CD4-positive, alpha-beta memory T cell (primary cell): ENCODE results near the gene TLN1. TPM values are rescaled to one million over a fixed set of nuclear protein-coding genes. Genes with fewer than 3 reads are reported as not detected.

Experiments used
- CTCF ChIA-PET: fragments of 350-600 bp; sonication (Branson Sonifier 250); formaldehyde crosslinking; loops from one replicate; lab custom pipeline; 2021; ENCODE audit warnings: inconsistent platforms; ENCODE audit not compliant: partially characterized antibody; lab: Charles Lee
- POLR2A ChIA-PET: fragments of 350-600 bp; sonication (Branson Sonifier 250); formaldehyde crosslinking; loops from one replicate; lab custom pipeline; 2021; ENCODE audit not compliant: partially characterized antibody; lab: Charles Lee
- DNase-seq, 5 donors: peaks; one replicate each; pipeline versions ENCODE4 v3.0.0 to v3.0.0-alpha.2; 2020 to 2022; ENCODE audit warnings: mixed read lengths in 1 of 5
- H3K27ac ChIP-seq: one replicate; pipeline ENCODE4 v1.7.0; 2013; ENCODE audit warnings: low read depth, low read length
- H3K27me3 ChIP-seq: 2 replicates; pipeline ENCODE4 v1.7.0; 2013; ENCODE audit warnings: mild to moderate bottlenecking, low read length, moderate library complexity; ENCODE audit not compliant: insufficient read depth
- H3K36me3 ChIP-seq: 2 replicates; pipeline ENCODE4 v1.7.0; 2013; ENCODE audit warnings: mild to moderate bottlenecking, low read length, moderate library complexity; ENCODE audit not compliant: insufficient read depth
- H3K4me1 ChIP-seq: 2 replicates; pipeline ENCODE4 v1.7.0; 2013; ENCODE audit warnings: mild to moderate bottlenecking, low read length, moderate library complexity; ENCODE audit not compliant: insufficient read depth
- H3K4me3 ChIP-seq, 2 donors: one replicate each; pipeline ENCODE4 v1.7.0; 2013; ENCODE audit warnings: low read length in 2 of 2, mild to moderate bottlenecking in 1 of 2
- H3K9me3 ChIP-seq, 2 donors: one replicate each; pipeline ENCODE4 v1.7.0; 2013; ENCODE audit warnings: low read length in 2 of 2, control low read depth in 1 of 2; ENCODE audit not compliant: control insufficient read depth in 1 of 2
- H3K27ac Mint-ChIP-seq, 7 donors: one replicate each; pipeline ENCODE4 v1.8.0; 2020 to 2021; ENCODE audit warnings: mixed read lengths in 7 of 7, mild to moderate bottlenecking in 6 of 7, inconsistent platforms in 3 of 7, moderate library complexity in 3 of 7
- H3K27me3 Mint-ChIP-seq, 2 donors: one replicate each; pipeline ENCODE4 v1.8.0; 2020 to 2021; ENCODE audit warnings: mixed read lengths in 2 of 2
- H3K36me3 Mint-ChIP-seq, 2 donors: one replicate each; pipeline ENCODE4 v1.8.0; 2020 to 2021; ENCODE audit warnings: mixed read lengths in 2 of 2, inconsistent platforms in 1 of 2, mild to moderate bottlenecking in 1 of 2
- H3K4me1 Mint-ChIP-seq, 4 donors: one replicate each; pipeline ENCODE4 v1.8.0; 2020 to 2021; ENCODE audit warnings: mixed read lengths in 4 of 4, mild to moderate bottlenecking in 1 of 4
- H3K4me3 Mint-ChIP-seq, 8 donors: one replicate each; pipeline ENCODE4 v1.8.0; 2020 to 2021; ENCODE audit warnings: mixed read lengths in 8 of 8, mild to moderate bottlenecking in 7 of 8, moderate library complexity in 6 of 8, inconsistent platforms in 3 of 8
- H3K9me3 Mint-ChIP-seq, 8 donors: one replicate each; pipeline ENCODE4 v1.8.0; 2020 to 2021; ENCODE audit warnings: mixed read lengths in 8 of 8, mild to moderate bottlenecking in 5 of 8, inconsistent platforms in 3 of 8, moderate library complexity in 1 of 8
- intact Hi-C: fragments of 100-400 bp; cut with micrococcal nuclease; formaldehyde crosslinking; loops from one replicate; pipeline ENCODE4 v1.15.1; 2023
- polyA plus RNA-seq, 2 donors: library from polyadenylated mRNA; unstranded; fragments of 300-500 nt; fragmentation: Illumina TruSeq; gene quantifications; one replicate each; pipeline ENCODE4 v1.2.3, GENCODE V29; 2021
- total RNA-seq, 2 experiments: library from RNA; stranded (reverse); gene quantifications; one replicate each; pipeline ENCODE4 v1.2.3, GENCODE V29; 2021

The TLN1 gene
- total and polyA plus RNA-seq, 4 experiments from 2014 or later = 13.7 to 316 (median 215) TPM

GRCh38 chr9:35675204-35675603, 56.8 kb downstream of the TLN1 start:
- ChIA-PET POLR2A (interaction anchor here (1.0 to 2.0 kb wide), 7 partner anchors 9 to 53 kb away, joined by 3 to 11 read pairs (median 4); partner anchors contain the start of genes ARHGEF39, CCDC107 and RMRP), CTCF (interaction anchor here (1.0 to 3.5 kb wide), 6 partner anchors 11 to 66 kb away, joined by 3 to 20 read pairs (median 4); partner anchors contain the start of genes ARHGEF39 and CREB3)
- H3K27me3 ChIP-seq = no peaks in the 10 kb centered on the region
- Mint-ChIP-seq H3K27me3 (peaks cover 3 to 6% of the 10 kb centered on the region in 2 donors), H3K4me1 (peaks cover 12 to 15% (median 14%) of the 10 kb centered on the region in 4 donors), H3K36me3 (no peaks in the 10 kb centered on the region), H3K9me3 (no peaks in the 10 kb centered on the region), H3K27ac (peak overlapping the region in 2 of 7 donors; percentile 17 to 47), H3K4me3 (peak overlapping the region; percentile 53 to 78 (median 76))
- DNase-seq = no peak
- no peaks in the 10 kb centered on the region for H3K36me3 ChIP-seq
- no peak overlapping the region for H3K27ac ChIP-seq
- H3K4me3 ChIP-seq = no peak overlapping the region
- intact Hi-C loops = no loop called here
- H3K9me3 ChIP-seq = no peaks in the 10 kb centered on the region
- peaks cover 12% of the 10 kb centered on the region for H3K4me1 ChIP-seq

- ChIA-PET POLR2A (no interaction called here), CTCF (interaction anchor here (1.0 to 2.0 kb wide), 4 partner anchors 10 to 65 kb away, joined by 3 to 7 read pairs (median 4); no protein-coding TSS in a partner anchor)
- Mint-ChIP-seq H3K9me3 (no peaks in the 10 kb centered on the region), H3K4me1 (peaks cover 12 to 15% (median 14%) of the 10 kb centered on the region in 4 donors), H3K27me3 (peaks cover 3 to 6% of the 10 kb centered on the region in 2 donors), H3K36me3 (no peaks in the 10 kb centered on the region), H3K27ac (no peak overlapping the region), H3K4me3 (peak overlapping the region in 1 of 8 donors; percentile 10)
- H3K4me3 ChIP-seq = no peak overlapping the region
- H3K36me3 ChIP-seq = no peaks in the 10 kb centered on the region
- H3K4me1 ChIP-seq = peaks cover 12% of the 10 kb centered on the region
- H3K27ac ChIP-seq = no peak overlapping the region
- no peaks in the 10 kb centered on the region for H3K9me3 ChIP-seq
- DNase-seq = no peak
- intact Hi-C loops = no loop called here
- H3K27me3 ChIP-seq = no peaks in the 10 kb centered on the region
Observed at GRCh38 chr9:35674025-35674361, 58.0 kb downstream of the TLN1 start.

- POLR2A ChIA-PET = no interaction called here
- H3K4me1 Mint-ChIP-seq = peaks cover 12 to 15% (median 14%) of the 10 kb centered on the region in 4 donors
- no peaks in the 10 kb centered on the region for H3K9me3 ChIP-seq
- no peak for DNase-seq
- H3K27ac ChIP-seq = no peak within 1 kb of the TSS
- H3K36me3 ChIP-seq = no peaks in the 10 kb centered on the region
- intact Hi-C loops = no loop called here
- H3K27me3 Mint-ChIP-seq = peaks cover 3 to 6% of the 10 kb centered on the region in 2 donors
- peaks cover 12% of the 10 kb centered on the region for H3K4me1 ChIP-seq
- peak within 1 kb of the TSS; percentile 19 to 81 (median 70) for H3K4me3 Mint-ChIP-seq
- H3K27me3 ChIP-seq = no peaks in the 10 kb centered on the region
- no peak within 1 kb of the TSS for H3K4me3 ChIP-seq
- CTCF ChIA-PET = interaction anchor here (1.0 to 2.0 kb wide), 3 partner anchors 9 to 27 kb away, joined by 3 to 7 read pairs (median 4); no protein-coding TSS in a partner anchor
- H3K36me3 Mint-ChIP-seq = no peaks in the 10 kb centered on the region
- H3K9me3 Mint-ChIP-seq = no peaks in the 10 kb centered on the region
- H3K27ac Mint-ChIP-seq = peak within 1 kb of the TSS in 3 of 7 donors; percentile 18 to 51 (median 22)
Observed at GRCh38 chr9:35673132-35674024, 58.6 kb downstream of the TLN1 start, which contains the start of gene CA9. Gene CA9 (plus strand): TSS chr9:35673928. CDS start chr9:35673960, 32 bp downstream.

- Mint-ChIP-seq H3K4me3 (no peak overlapping the region), H3K9me3 (no peaks in the 10 kb centered on the region), H3K27me3 (peaks cover 0 to 3% of the 10 kb centered on the region in 2 donors), H3K4me1 (peaks cover 10 to 24% (median 15%) of the 10 kb centered on the region in 4 donors), H3K36me3 (no peaks in the 10 kb centered on the region), H3K27ac (no peak overlapping the region)
- H3K27ac ChIP-seq = no peak overlapping the region
- peaks cover 9% of the 10 kb centered on the region for H3K4me1 ChIP-seq
- no peak for DNase-seq
- intact Hi-C loops = no loop called here
- H3K9me3 ChIP-seq = no peaks in the 10 kb centered on the region
- ChIA-PET POLR2A (interaction anchor here (1.6 kb wide), 1 partner anchor 23 kb away, joined by 5 read pairs; no protein-coding TSS in a partner anchor), CTCF (interaction anchor here (0.6 to 17.9 kb wide), 8 partner anchors 8 to 59 kb away, joined by 3 to 260 read pairs (median 5); partner anchors contain the start of genes SIT1 and TPM2)
- no peak overlapping the region for H3K4me3 ChIP-seq
- no peaks in the 10 kb centered on the region for H3K27me3 ChIP-seq
- H3K36me3 ChIP-seq = no peaks in the 10 kb centered on the region
Observed at GRCh38 chr9:35669331-35670145, 62.5 kb downstream of the TLN1 start.

- Mint-ChIP-seq H3K9me3 (peaks cover 0 to under 1% (median 0%) of the 10 kb centered on the region in 8 donors), H3K4me1 (peaks cover 19 to 37% (median 28%) of the 10 kb centered on the region in 4 donors), H3K27ac (no peak overlapping the region), H3K27me3 (no peaks in the 10 kb centered on the region), H3K36me3 (no peaks in the 10 kb centered on the region), H3K4me3 (no peak overlapping the region)
- H3K27ac ChIP-seq = no peak overlapping the region
- H3K9me3 ChIP-seq = no peaks in the 10 kb centered on the region
- ChIA-PET CTCF (interaction anchor here (0.6 to 17.9 kb wide), 4 partner anchors 9 to 62 kb away, joined by 3 to 339 read pairs (median 133); partner anchors contain the start of genes CCDC107, RMRP, SIT1 and TPM2), POLR2A (no interaction called here)
- intact Hi-C loops = no loop called here
- no peaks in the 10 kb centered on the region for H3K36me3 ChIP-seq
- H3K4me3 ChIP-seq = no peak overlapping the region
- H3K27me3 ChIP-seq = no peaks in the 10 kb centered on the region
- H3K4me1 ChIP-seq = peaks cover 25% of the 10 kb centered on the region
- DNase-seq = no peak
Observed at GRCh38 chr9:35667939-35668338, 64.1 kb downstream of the TLN1 start.

GRCh38 chr9:35666549-35666948, 65.4 kb downstream of the TLN1 start:
- peaks cover 32 to 51% (median 42%) of the 10 kb centered on the region in 4 donors for H3K4me1 Mint-ChIP-seq
- Histone ChIP-seq H3K9me3 (no peaks in the 10 kb centered on the region), H3K27me3 (no peaks in the 10 kb centered on the region), H3K36me3 (no peaks in the 10 kb centered on the region), H3K4me3 (no peak overlapping the region), H3K27ac (no peak overlapping the region), H3K4me1 (peaks cover 39% of the 10 kb centered on the region)
- intact Hi-C loops = no loop called here
- POLR2A ChIA-PET = interaction anchor here (1.8 to 12.3 kb wide), 4 partner anchors 9 to 65 kb away, joined by 8 to 420 read pairs (median 96); partner anchors contain the start of genes CCDC107, CREB3, RMRP and SIT1
- H3K4me3 Mint-ChIP-seq = peak overlapping the region in 1 of 8 donors; percentile 15
- no peak for DNase-seq
- CTCF ChIA-PET = interaction anchor here (1.0 to 17.9 kb wide), 5 partner anchors 9 to 216 kb away, joined by 3 to 339 read pairs (median 10); partner anchors contain the start of genes CCDC107, RMRP, SIT1 and TPM2
- peaks cover 4% of the 10 kb centered on the region in 2 donors for H3K36me3 Mint-ChIP-seq
- peak overlapping the region in 2 of 7 donors; percentile 9 to 42 for H3K27ac Mint-ChIP-seq
- H3K9me3 Mint-ChIP-seq = peaks cover 0 to 1% (median 0%) of the 10 kb centered on the region in 8 donors
- no peaks in the 10 kb centered on the region for H3K27me3 Mint-ChIP-seq
